HK-2 (cell line): ENCODE results near the gene IL3.

ENCODE experiments used
- DNase-seq: peaks from one replicate; pipeline ENCODE4 v3.0.0-alpha.2; 2018; ENCODE audit not compliant: unreplicated experiment

IL3 gene

GRCh38 chr5:132060501-132061161, at the start of gene IL3:
Gene IL3, plus strand, starts transcription at chr5:132060655. Its CDS starts 52 bp downstream, at chr5:132060707.
- no peak for DNase-seq

- no peak for DNase-seq
Measured at GRCh38 chr5:132010989-132011621, 49.4 kb upstream of the IL3 start.

- no peak for DNase-seq
Measured at GRCh38 chr5:132011622-132012343, 48.7 kb upstream of the IL3 start, which contains the start of gene ACSL6. Gene ACSL6, minus strand, starts transcription at chr5:132011658. Its CDS starts 105 bp downstream, at chr5:132011553.

- peak; percentile 29 for DNase-seq
Measured at GRCh38 chr5:132012371-132013005, 48.0 kb upstream of the IL3 start.

GRCh38 chr5:132013006-132013689, 47.3 kb upstream of the IL3 start:
- DNase-seq = no peak

GRCh38 chr5:132013711-132014110, 46.7 kb upstream of the IL3 start:
- DNase-seq = no peak

GRCh38 chr5:132016721-132017250, 43.7 kb upstream of the IL3 start:
- no peak for DNase-seq

- DNase-seq = no peak
Measured at GRCh38 chr5:132017316-132017715, 43.1 kb upstream of the IL3 start.

- DNase-seq = no peak
Measured at GRCh38 chr5:132017738-132018625, 42.5 kb upstream of the IL3 start.

- no peak for DNase-seq
Measured at GRCh38 chr5:132019337-132019736, 41.1 kb upstream of the IL3 start.

- DNase-seq = no peak
Measured at GRCh38 chr5:132019857-132020555, 40.4 kb upstream of the IL3 start.

- no peak for DNase-seq
Measured at GRCh38 chr5:132020568-132021339, 39.7 kb upstream of the IL3 start.

GRCh38 chr5:132021654-132022053, 38.8 kb upstream of the IL3 start:
- no peak for DNase-seq

- no peak for DNase-seq
Measured at GRCh38 chr5:132022737-132023136, 37.7 kb upstream of the IL3 start.

GRCh38 chr5:132023258-132024116, 37.0 kb upstream of the IL3 start:
- no peak for DNase-seq

GRCh38 chr5:132024117-132024435, 36.4 kb upstream of the IL3 start:
- no peak for DNase-seq

GRCh38 chr5:132024789-132025402, 35.6 kb upstream of the IL3 start:
- no peak for DNase-seq
